Cardiac fibroblast (primary cell): ENCODE data around the gene PPP2R2C.

Source experiments
- DNase-seq, 2 donors: peaks; one replicate each; pipeline versions ENCODE4 v3.0.0 to v3.0.0-alpha.2; 2010; ENCODE audit warnings: low read depth in 2 of 2
- H3K4me3 ChIP-seq, 2 donors: replicated peaks in 1 of 2; 1 replicate in 1 of 2; 2 replicates in 1 of 2; pipeline ENCODE4 v1.5.1; 2011; ENCODE audit warnings: low read depth in 2 of 2, low read length in 2 of 2, mild to moderate bottlenecking in 2 of 2, moderate library complexity in 1 of 2
- TF ChIP-seq, protein P1 (sequence below): IDR thresholded peaks from one replicate; pipeline ENCODE4 v1.5.1; 2011; ENCODE audit warnings: low read depth, mild to moderate bottlenecking, low read length, inconsistent platforms

The PPP2R2C gene

GRCh38 chr4:6401797-6402196 lies 70.6 kb downstream of the PPP2R2C start:
- no peak overlapping the region for H3K4me3 ChIP-seq
- TF ChIP-seq, protein P1, sequence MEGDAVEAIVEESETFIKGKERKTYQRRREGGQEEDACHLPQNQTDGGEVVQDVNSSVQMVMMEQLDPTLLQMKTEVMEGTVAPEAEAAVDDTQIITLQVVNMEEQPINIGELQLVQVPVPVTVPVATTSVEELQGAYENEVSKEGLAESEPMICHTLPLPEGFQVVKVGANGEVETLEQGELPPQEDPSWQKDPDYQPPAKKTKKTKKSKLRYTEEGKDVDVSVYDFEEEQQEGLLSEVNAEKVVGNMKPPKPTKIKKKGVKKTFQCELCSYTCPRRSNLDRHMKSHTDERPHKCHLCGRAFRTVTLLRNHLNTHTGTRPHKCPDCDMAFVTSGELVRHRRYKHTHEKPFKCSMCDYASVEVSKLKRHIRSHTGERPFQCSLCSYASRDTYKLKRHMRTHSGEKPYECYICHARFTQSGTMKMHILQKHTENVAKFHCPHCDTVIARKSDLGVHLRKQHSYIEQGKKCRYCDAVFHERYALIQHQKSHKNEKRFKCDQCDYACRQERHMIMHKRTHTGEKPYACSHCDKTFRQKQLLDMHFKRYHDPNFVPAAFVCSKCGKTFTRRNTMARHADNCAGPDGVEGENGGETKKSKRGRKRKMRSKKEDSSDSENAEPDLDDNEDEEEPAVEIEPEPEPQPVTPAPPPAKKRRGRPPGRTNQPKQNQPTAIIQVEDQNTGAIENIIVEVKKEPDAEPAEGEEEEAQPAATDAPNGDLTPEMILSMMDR = no peak
- no peak for DNase-seq

DNA sequence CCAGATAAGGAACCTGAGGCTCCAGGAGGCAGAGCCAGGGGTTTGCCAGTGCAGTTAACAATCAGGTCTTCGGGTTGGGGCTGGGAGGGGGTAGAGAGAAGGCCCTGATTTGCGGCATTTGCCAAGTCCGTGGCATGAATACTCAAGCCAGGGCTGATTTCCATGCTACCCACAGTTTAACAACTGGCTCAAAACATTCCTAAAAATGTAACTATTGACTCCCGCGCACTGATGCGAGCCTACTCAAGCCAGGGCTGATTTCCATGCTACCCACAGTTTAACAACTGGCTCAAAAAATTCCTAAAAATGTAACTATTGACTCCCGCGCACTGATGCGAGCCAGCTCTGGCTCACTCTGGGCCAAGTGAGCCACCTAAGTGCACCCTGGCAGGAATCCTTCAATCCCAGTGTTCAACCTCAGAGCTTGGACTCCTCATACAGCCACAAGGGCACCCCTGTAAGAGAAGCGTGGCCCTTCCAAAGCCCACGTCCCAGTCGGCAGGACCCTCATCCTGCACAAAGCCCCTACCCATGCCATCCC lies 75.6 kb downstream of the PPP2R2C start:
- H3K4me3 ChIP-seq = no peak overlapping the region
- no peak for DNase-seq
- TF ChIP-seq, protein P1 = no peak

- no peak overlapping the region for H3K4me3 ChIP-seq
- no peak for DNase-seq
- TF ChIP-seq, protein P1 = no peak
Measured at GRCh38 chr4:6395466-6396228, 76.8 kb downstream of the PPP2R2C start.

GRCh38 chr4:6394671-6395081 lies 77.7 kb downstream of the PPP2R2C start:
- H3K4me3 ChIP-seq = no peak overlapping the region
- no peak for DNase-seq
- TF ChIP-seq, protein P1 = no peak

- no peak for DNase-seq
- TF ChIP-seq, protein P1 = no peak
- H3K4me3 ChIP-seq = no peak overlapping the region
Measured at GRCh38 chr4:6393544-6394475, 78.6 kb downstream of the PPP2R2C start.

GRCh38 chr4:6393066-6393465 lies 79.3 kb downstream of the PPP2R2C start:
- DNase-seq = no peak
- no peak overlapping the region for H3K4me3 ChIP-seq
- TF ChIP-seq, protein P1 = no peak
